GM23248 (cell line): ENCODE results near the gene STK32B.

Experiments used
- EZH2 ChIP-seq: fragments of 200-600 bp; sonication (generic); IDR thresholded peaks from 2 replicates; pipeline ENCODE4 v1.6.1; 2018; ENCODE audit warnings: antibody characterized with exemption, mild to moderate bottlenecking; ENCODE audit not compliant: insufficient read depth, poor library complexity, severe bottlenecking
- EZH2phosphoT487 ChIP-seq: fragments of 200-600 bp; sonication (generic); IDR thresholded peaks from 2 replicates; pipeline ENCODE4 v1.6.1; 2018; ENCODE audit warnings: antibody characterized with exemption, moderate library complexity, mild to moderate bottlenecking, low read depth; ENCODE audit not compliant: insufficient read depth

DNA sequence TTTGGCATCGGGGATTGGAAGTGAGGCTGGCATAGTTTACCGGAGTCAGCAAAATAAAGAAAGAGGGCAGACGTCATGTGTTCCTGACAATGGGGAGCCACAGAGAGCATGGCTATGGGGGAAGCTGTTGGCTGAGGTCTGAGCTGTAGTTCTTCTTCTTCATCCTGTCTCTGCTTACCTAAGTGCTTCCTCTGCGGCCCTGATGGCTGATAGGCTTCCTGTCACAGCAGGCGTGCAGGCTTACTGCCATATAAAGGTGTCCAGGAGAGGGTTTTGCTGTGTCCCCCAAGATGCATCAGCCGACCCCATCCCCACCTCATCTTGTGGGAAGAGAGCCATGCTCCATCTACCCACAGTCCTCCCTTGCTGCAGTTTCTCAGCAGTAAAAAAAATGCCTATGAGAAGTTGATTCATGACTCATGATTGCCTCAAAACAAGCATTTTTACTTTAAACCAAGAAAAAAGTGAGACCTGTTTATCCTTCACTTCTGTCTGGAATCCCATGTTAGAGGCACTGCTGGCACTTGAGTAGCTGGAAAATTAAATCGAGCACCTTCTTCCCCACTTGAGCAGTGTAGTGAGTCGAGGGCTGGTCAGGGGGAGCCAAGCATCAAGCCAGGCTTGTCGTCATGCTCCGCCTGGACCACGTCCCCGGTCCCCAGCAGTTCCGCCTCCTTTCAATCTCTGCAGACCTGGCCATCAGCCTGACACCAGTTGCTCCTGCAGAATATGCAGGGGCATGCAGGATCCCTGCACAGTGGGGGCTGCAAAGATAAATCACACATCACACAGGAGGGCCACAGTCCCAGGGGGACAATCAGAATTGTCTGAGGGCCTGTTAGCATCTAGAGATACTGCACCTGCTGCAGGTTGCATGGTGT is 419.3 kb downstream of the STK32B start:
- no peak for TF ChIP-seq EZH2
- TF ChIP-seq EZH2phosphoT487 = no peak
